ENCODE results near the gene TGIF2. TPM values are rescaled to one million over a fixed set of nuclear protein-coding genes. Genes with fewer than 3 reads are reported as not detected.

Gene TGIF2
- total and polyA plus RNA-seq, 10 donors = 13.6 to 38.2 (median 28.8) TPM

DNA sequence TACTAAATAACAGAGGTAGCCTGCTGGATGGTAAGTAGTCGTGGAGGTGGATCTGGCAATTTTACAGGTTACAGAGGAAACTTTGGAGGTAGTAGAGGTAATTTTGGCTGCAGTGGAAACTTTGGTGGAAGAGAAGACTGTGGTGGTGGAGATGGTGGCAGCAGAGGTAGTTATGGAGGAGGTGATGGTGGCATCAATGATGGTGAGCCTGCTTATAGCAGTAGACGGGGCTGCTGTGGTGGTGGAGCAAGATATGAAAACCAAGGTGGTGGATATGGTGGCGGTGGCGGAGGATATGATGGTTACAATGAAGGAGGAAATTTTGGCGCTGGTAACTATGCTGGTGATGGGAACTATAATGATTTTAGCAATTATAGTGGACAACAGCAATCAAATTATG is 47.5 kb downstream of the TGIF2 start:
- H3K27ac ChIP-seq = no peak overlapping the region
- TF ChIP-seq CTCF (IDR thresholded peaks at IDR 0.05 in 8 of 11, conservative IDR thresholded peaks at IDR 0.05 in 3 of 11) (no peak), POLR2AphosphoS5 (IDR thresholded peaks at IDR 0.05) (no peak), POLR2A (IDR thresholded peaks at IDR 0.05) (no peak)
- H3K4me3 ChIP-seq = no peak overlapping the region
- 94 to 100% (median 96%) methylated on average over 5 of the region's 5 CpGs for WGBS, 5 donors
- intact Hi-C loops (cut with DNase I; ENCODE audit: low total_unique reads) = no loop called here
- DNase-seq = no peak
- H3K4me1 ChIP-seq = no peaks in the 10 kb centered on the region
- no peaks in the 10 kb centered on the region for H3K27me3 ChIP-seq (replicated peaks in 1 of 7)
- peaks cover 0 to 32% (median 0%) of the 10 kb centered on the region in 6 donors for H3K36me3 ChIP-seq
- no peaks in the 10 kb centered on the region for H3K9me3 ChIP-seq

DNA sequence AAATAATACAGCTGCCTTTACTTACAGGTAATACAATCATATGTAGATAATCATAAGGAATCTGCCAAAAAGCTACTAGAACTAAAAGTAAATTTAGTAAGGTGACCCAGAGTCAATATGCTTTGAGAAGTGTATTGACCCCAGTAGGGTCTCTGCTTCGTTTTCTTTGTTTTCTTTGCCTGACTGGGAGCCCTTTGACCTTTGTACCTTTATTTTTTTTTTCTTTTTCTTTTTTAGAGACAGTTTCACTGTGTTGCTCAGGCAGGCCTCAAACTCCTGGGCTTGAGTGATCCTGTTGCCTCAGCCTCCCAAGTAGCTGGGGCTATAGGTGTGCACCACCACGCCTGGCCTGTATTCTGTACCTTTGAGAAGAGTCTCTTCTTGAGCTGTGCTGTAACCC is 50.0 kb downstream of the TGIF2 start:
- peaks cover 0 to 40% (median 0%) of the 10 kb centered on the region in 6 donors for H3K36me3 ChIP-seq
- 88 to 97% (median 94%) methylated on average over 2 of the region's 2 CpGs for WGBS, 5 donors
- TF ChIP-seq POLR2A (IDR thresholded peaks at IDR 0.05) = no peak
- no peak for TF ChIP-seq POLR2AphosphoS5 (IDR thresholded peaks at IDR 0.05)
- TF ChIP-seq CTCF (IDR thresholded peaks at IDR 0.05 in 8 of 11, conservative IDR thresholded peaks at IDR 0.05 in 3 of 11) = no peak
- H3K4me1 ChIP-seq = peaks cover 0 to 2% (median 0%) of the 10 kb centered on the region in 6 donors
- intact Hi-C loops (cut with DNase I; ENCODE audit: low total_unique reads) = no loop called here
- DNase-seq = no peak
- H3K9me3 ChIP-seq = no peaks in the 10 kb centered on the region
- H3K27me3 ChIP-seq (replicated peaks in 1 of 7) = no peaks in the 10 kb centered on the region
- peak overlapping the region in 2 of 8 donors; percentile 0 to 6 for H3K27ac ChIP-seq
- H3K4me3 ChIP-seq = no peak overlapping the region

DNA sequence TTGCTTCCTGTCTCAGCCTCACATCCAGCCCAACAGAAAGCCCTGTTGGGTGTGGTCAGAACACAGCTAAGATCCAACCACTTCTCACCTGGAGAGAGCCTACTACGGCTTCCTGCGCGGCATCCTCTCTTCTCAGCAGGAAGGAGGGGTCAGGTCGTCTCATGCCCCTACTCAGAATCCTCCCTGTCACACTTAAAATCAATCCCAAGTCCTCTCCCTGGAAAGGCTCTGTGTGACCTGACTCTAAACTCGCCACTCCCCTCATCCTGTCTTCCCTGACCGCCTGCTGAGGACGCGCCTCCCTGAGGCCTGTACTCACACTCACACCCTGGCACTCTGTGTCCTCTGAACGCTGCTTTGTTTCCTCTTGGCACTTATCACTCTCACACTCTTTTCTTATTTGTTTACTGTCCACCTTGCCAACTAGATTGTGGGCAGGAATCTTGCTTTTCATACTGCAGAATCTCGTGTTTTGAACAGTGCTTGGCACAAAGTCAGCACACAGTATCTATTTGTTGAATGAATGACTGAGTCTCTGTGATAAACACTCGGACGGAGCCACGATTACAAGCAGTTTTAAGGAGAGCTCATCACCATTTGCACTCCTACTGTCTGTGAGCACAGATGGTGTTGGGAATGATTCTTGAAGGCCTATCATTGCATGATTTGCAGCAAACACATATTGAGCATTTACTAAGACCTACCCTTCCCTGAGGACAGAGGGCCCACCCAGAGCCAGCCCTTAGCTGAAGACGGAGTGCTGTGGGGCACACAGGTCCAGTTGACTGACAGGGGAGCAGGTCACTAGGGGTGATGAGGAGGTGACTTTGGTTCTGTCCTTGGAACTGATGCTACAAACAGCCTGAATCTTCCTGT is 50.9 kb downstream of the TGIF2 start:
- WGBS, 5 donors = 75 to 82% (median 80%) methylated on average over 14 of the region's 14 CpGs
- no peak for DNase-seq
- peak overlapping the region in 2 of 8 donors; percentile 0 to 6 for H3K27ac ChIP-seq

More for the DNA sequence above, 50.9 kb downstream of the TGIF2 start:
- no peaks in the 10 kb centered on the region for H3K9me3 ChIP-seq
- no peak overlapping the region for H3K4me3 ChIP-seq
- no peaks in the 10 kb centered on the region for H3K27me3 ChIP-seq (replicated peaks in 1 of 7)
- TF ChIP-seq POLR2AphosphoS5 (IDR thresholded peaks at IDR 0.05) (peak in 1 of 3 donors; percentile 25), CTCF (IDR thresholded peaks at IDR 0.05 in 8 of 11, conservative IDR thresholded peaks at IDR 0.05 in 3 of 11) (no peak), POLR2A (IDR thresholded peaks at IDR 0.05) (no peak)
- intact Hi-C loops (cut with DNase I; ENCODE audit: low total_unique reads) = no loop called here
- peaks cover 0 to 11% (median 4%) of the 10 kb centered on the region in 6 donors for H3K4me1 ChIP-seq
- peaks cover 0 to 40% (median 0%) of the 10 kb centered on the region in 6 donors for H3K36me3 ChIP-seq
